CD4-positive, alpha-beta T cell treated with Interleukin-4 for 1 hour (primary cell): ENCODE results near the gene FUT8.
"Not testable (repeated sequence)": the region's sequence is repeated elsewhere in the genome, so short reads cannot be mapped to it uniquely, and the experiment has no call there.

ENCODE experiments used
- DNase-seq, 2 donors: peaks; one replicate each; pipeline ENCODE4 v3.0.0-alpha.2; 2020 to 2022

Gene FUT8

GRCh38 chr14:65628664-65629063, 216.1 kb downstream of the FUT8 start:
- no peak for DNase-seq

- no peak for DNase-seq
Observed at GRCh38 chr14:65631040-65631439, 218.5 kb downstream of the FUT8 start.

GRCh38 chr14:65632487-65632886, 220.0 kb downstream of the FUT8 start:
- DNase-seq = no peak

- not testable (repeated sequence) for DNase-seq
Observed at GRCh38 chr14:65633666-65634065, 221.1 kb downstream of the FUT8 start.

GRCh38 chr14:65637780-65638179, 225.2 kb downstream of the FUT8 start:
- peak; percentile 11 to 39 for DNase-seq

- no peak for DNase-seq
Observed at GRCh38 chr14:65639216-65639615, 226.7 kb downstream of the FUT8 start.

GRCh38 chr14:65650826-65651225, 238.3 kb downstream of the FUT8 start:
- DNase-seq = no peak

- DNase-seq = no peak
Observed at GRCh38 chr14:65656554-65656953, 244.0 kb downstream of the FUT8 start.

- DNase-seq = no peak
Observed at GRCh38 chr14:65658202-65658601, 245.7 kb downstream of the FUT8 start.

- DNase-seq = no peak
Observed at GRCh38 chr14:65661865-65662264, 249.3 kb downstream of the FUT8 start.

- DNase-seq = no peak
Observed at GRCh38 chr14:65664436-65664835, 251.9 kb downstream of the FUT8 start.

GRCh38 chr14:65676361-65677014, 264.0 kb downstream of the FUT8 start:
- no peak for DNase-seq

GRCh38 chr14:65685572-65685971, 273.0 kb downstream of the FUT8 start:
- no peak for DNase-seq

- DNase-seq = no peak
Observed at GRCh38 chr14:65686761-65687160, 274.2 kb downstream of the FUT8 start.

GRCh38 chr14:65689070-65689469, 276.5 kb downstream of the FUT8 start:
- DNase-seq = no peak

- DNase-seq = not testable (repeated sequence)
Observed at GRCh38 chr14:65692566-65692965, 280.0 kb downstream of the FUT8 start.

GRCh38 chr14:65696801-65697200, 284.3 kb downstream of the FUT8 start:
- DNase-seq = no peak

GRCh38 chr14:65703521-65703920, 291.0 kb downstream of the FUT8 start:
- DNase-seq = no peak

GRCh38 chr14:65703996-65704395, 291.5 kb downstream of the FUT8 start:
- DNase-seq = no peak

GRCh38 chr14:65704437-65704836, 291.9 kb downstream of the FUT8 start:
- DNase-seq = no peak

- DNase-seq = no peak
Observed at GRCh38 chr14:65704850-65705249, 292.3 kb downstream of the FUT8 start.

GRCh38 chr14:65709576-65709975, 297.0 kb downstream of the FUT8 start:
- no peak for DNase-seq

- DNase-seq = not testable (repeated sequence)
Observed at GRCh38 chr14:65716813-65717212, 304.3 kb downstream of the FUT8 start.

GRCh38 chr14:65717384-65717915, 304.9 kb downstream of the FUT8 start:
- DNase-seq = not testable (repeated sequence)

GRCh38 chr14:65718629-65719028, 306.1 kb downstream of the FUT8 start:
- no peak for DNase-seq
